Calu3 (cell line): ENCODE results near the gene HNRNPAB. TPM values are rescaled to one million over a fixed set of nuclear protein-coding genes. Genes with fewer than 3 reads are reported as not detected.

Source experiments
- BruUV-seq: library from RNA; stranded (reverse); fragments of 400-500 nt; replicated peaks from 2 replicates; lab custom pipeline; 2021; lab: Mats Ljungman, UMichigan
- CTCF ChIA-PET: fragments of 300-600 bp; sonication (Branson Sonifier 250); formaldehyde crosslinking; loops from one replicate; lab custom pipeline; 2022; ENCODE audit warnings: antibody characterized with exemption; lab: Charles Lee
- DNase-seq: peaks from one replicate; pipeline ENCODE4 v3.0.0; 2022
- H3K27ac Mint-ChIP-seq: one replicate; pipeline ENCODE4 v1.8.0; 2022; ENCODE audit warnings: mixed read lengths; ENCODE audit not compliant: unreplicated experiment
- H3K27me3 Mint-ChIP-seq: one replicate; pipeline ENCODE4 v1.8.0; 2022; ENCODE audit warnings: mixed read lengths; ENCODE audit not compliant: unreplicated experiment
- H3K36me3 Mint-ChIP-seq: one replicate; pipeline ENCODE4 v1.8.0; 2022; ENCODE audit warnings: mild to moderate bottlenecking, moderate library complexity, mixed read lengths; ENCODE audit not compliant: insufficient read depth, unreplicated experiment
- H3K4me1 Mint-ChIP-seq: one replicate; pipeline ENCODE4 v1.8.0; 2022; ENCODE audit warnings: mild to moderate bottlenecking, low read depth, mixed read lengths; ENCODE audit not compliant: unreplicated experiment
- H3K4me3 Mint-ChIP-seq: one replicate; pipeline ENCODE4 v1.8.0; 2022; ENCODE audit warnings: mild to moderate bottlenecking, low read depth, moderate library complexity, mixed read lengths; ENCODE audit not compliant: unreplicated experiment
- H3K9me3 Mint-ChIP-seq: one replicate; pipeline ENCODE4 v1.8.0; 2022; ENCODE audit warnings: low read depth, mixed read lengths; ENCODE audit not compliant: unreplicated experiment
- CTCF ChIP-seq: fragments of 200-600 bp; IDR thresholded peaks from one replicate; pipeline ENCODE4 v1.8.0; 2022; ENCODE audit warnings: antibody characterized with exemption; ENCODE audit not compliant: unreplicated experiment
- intact Hi-C: fragments of 100-400 bp; cut with micrococcal nuclease; formaldehyde crosslinking; loops from one replicate; pipeline ENCODE4 v1.10.0; 2022; ENCODE audit not compliant: unreplicated experiment
- total RNA-seq: library from RNA; stranded (reverse); gene quantifications from 2 replicates; pipeline ENCODE4 v1.2.3, GENCODE V29; 2022

The HNRNPAB gene
- total RNA-seq, 1 experiment from 2014 or later: 314 TPM

DNA sequence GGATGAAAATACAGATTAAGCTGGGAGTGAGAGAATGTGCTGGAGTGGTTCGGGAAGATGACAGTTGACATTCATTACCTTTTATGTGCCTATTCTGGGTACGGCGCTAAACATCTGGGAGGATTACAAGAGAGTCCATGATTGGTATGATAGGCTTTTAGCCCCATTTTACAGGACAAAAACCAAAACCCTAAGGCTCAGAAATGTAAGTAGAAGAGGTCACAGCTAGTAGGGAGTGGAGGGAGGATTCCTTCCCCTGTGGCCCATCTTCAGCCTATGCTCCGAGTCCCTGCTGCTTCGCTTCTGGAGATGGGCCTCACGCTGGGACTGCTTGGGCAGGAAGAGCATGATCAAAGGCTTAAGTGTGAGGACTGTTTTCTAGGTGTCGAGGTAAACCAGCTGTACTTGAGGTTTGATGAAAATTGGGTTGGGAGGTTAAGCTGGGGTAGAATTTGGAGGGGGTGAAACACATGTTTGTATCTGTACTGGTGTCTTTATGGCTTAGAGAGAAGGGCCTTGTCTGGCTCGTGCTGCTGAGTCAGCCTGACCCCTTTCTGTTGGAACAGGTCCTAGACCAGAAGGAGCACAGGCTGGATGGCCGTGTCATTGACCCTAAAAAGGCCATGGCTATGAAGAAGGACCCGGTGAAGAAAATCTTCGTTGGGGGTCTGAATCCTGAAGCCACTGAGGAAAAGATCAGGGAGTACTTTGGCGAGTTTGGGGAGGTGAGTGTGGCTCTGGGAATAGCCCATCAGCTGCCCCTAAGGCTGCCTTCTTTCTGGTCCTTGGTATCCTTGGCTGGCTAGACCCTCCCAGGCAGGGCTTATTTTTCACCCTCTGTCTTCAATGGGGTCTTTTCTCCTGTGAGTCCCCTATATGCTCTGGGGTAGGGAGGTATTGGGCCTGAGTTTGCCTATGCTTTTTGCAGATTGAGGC is 2.1 kb downstream of the HNRNPAB start:
- H3K4me3 Mint-ChIP-seq: peak overlapping the region; percentile 85
- peaks cover 40% of the 10 kb centered on the region for H3K4me1 Mint-ChIP-seq
- no peak for DNase-seq

DNA sequence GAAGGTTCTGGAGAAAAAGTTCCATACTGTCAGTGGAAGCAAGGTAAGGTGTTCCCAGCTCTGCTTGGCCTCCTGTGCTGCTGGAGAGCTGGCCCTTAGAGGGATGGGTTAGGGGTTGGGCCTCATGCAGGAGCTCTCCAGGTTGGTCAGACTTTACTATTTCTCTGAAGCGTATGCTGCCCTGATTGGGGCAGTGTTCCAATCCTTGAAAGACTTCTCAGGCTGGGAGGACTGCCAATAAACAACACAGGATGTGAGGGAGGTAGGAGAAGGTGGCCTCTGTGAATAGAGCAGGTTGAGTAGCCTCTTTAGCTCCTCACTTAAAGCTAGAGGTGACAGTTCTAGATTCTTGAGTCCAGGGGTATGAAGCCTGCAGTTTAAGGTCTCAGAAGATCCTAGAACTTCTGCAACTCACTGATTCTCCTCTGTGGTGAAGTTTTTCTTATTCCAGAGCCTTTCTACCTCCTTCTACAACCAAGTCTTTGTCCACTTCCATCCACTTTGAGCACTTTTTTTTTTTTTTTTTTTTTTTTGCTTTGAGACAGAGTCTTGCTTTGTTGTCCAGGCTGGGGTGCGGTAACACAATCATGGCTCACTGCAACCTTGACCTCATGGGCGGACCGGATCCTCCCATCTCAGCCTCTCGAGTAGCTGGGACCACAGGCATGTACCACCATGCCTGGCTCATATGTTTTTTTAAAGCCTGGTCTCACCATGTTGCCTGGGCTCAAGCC is 3.0 kb downstream of the HNRNPAB start:
- peak; percentile 38 for DNase-seq
- Mint-ChIP-seq H3K36me3 (peaks cover 95% of the 10 kb centered on the region), H3K9me3 (no peaks in the 10 kb centered on the region), H3K4me3 (peak overlapping the region; percentile 85), H3K27me3 (peaks cover 12% of the 10 kb centered on the region), H3K4me1 (peaks cover 40% of the 10 kb centered on the region), H3K27ac (peak overlapping the region; percentile 86)
- TF ChIP-seq CTCF: no peak
- intact Hi-C loops: no loop called here
- no TSS peak for BruUV-seq
- CTCF ChIA-PET: interaction anchor here (0.6 to 1.6 kb wide), 7 partner anchors 11 to 132 kb away, joined by 3 to 15 read pairs (median 4); no protein-coding TSS in a partner anchor

More for the DNA sequence above, 2.1 kb downstream of the HNRNPAB start:
- Mint-ChIP-seq H3K9me3 (no peaks in the 10 kb centered on the region), H3K27me3 (peaks cover 12% of the 10 kb centered on the region), H3K27ac (peak overlapping the region; percentile 86), H3K36me3 (peaks cover 86% of the 10 kb centered on the region)
- CTCF ChIA-PET: interaction anchor here (1.0 to 1.6 kb wide), 3 partner anchors 11 to 25 kb away, joined by 3 to 4 read pairs (median 3); no protein-coding TSS in a partner anchor
- intact Hi-C loops: no loop called here
- BruUV-seq: TSS peak; percentile 58
- no peak for TF ChIP-seq CTCF

GRCh38 chr5:178207917-178208280 is 3.6 kb downstream of the HNRNPAB start:
- no peaks in the 10 kb centered on the region for H3K9me3 Mint-ChIP-seq
- DNase-seq: no peak
- H3K27ac Mint-ChIP-seq: peak overlapping the region; percentile 86
- H3K36me3 Mint-ChIP-seq: peaks cover 96% of the 10 kb centered on the region
- peaks cover 12% of the 10 kb centered on the region for H3K27me3 Mint-ChIP-seq
- intact Hi-C loops: no loop called here
- no peak for TF ChIP-seq CTCF
- H3K4me3 Mint-ChIP-seq: peak overlapping the region; percentile 85
- peaks cover 40% of the 10 kb centered on the region for H3K4me1 Mint-ChIP-seq
- BruUV-seq: no TSS peak
- CTCF ChIA-PET: interaction anchor here (0.7 to 1.6 kb wide), 5 partner anchors 12 to 61 kb away, joined by 3 to 15 read pairs (median 3); no protein-coding TSS in a partner anchor

DNA sequence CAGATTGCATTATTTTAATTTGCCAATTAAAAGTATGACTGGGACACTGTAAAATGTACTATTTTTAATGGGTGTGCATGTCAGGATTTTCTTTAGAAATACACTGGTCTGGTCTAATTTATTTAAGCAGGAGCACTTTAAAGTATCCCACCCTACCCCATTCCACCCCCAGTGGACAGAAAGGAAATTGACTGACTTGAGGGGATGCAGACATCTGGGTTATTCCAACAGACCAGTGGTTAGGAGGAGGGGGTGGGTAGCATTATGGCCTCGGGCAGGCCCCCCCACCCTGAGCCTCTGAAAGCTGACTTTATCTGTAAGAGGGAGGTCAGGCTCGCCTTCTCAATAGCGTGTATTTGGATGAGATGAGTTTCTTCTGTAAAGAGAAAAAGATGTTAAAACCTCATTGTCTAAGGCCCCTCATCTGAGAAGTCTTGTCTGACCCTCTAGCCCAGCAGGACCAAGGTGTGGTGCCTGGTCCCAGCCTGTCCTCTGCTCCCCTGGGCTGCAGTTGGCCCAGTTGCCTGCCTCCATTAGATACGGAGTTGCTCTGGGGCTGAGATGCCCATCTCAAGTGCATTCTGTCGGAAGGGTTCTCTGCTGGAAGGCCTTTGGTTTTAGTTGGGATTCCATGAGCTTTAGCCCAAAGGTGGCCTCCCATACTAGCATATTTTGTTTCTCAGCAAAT is 4.4 kb downstream of the HNRNPAB start:
- Mint-ChIP-seq H3K4me3 (no peak overlapping the region), H3K36me3 (peaks cover 97% of the 10 kb centered on the region)
- no TSS peak for BruUV-seq

More for the DNA sequence above, 4.4 kb downstream of the HNRNPAB start:
- TF ChIP-seq CTCF: no peak
- Mint-ChIP-seq H3K9me3 (no peaks in the 10 kb centered on the region), H3K27me3 (peaks cover 12% of the 10 kb centered on the region), H3K4me1 (peaks cover 47% of the 10 kb centered on the region), H3K27ac (peak overlapping the region; percentile 86)
- intact Hi-C loops: no loop called here
- CTCF ChIA-PET: no interaction called here
- DNase-seq: no peak
